ENCODE measurements around the gene ISG20. TPM values are rescaled to one million over a fixed set of nuclear protein-coding genes. Genes with fewer than 3 reads are reported as not detected.

The ISG20 gene
- total RNA-seq (2014; rRNA removed; shearing (Covaris generic)) = 0.50 and 1.2 TPM in 2 replicates

GRCh38 chr15:88638626-88639372, at the start of gene ISG20:
TSS of gene ISG20 (plus strand) at chr15:88639016. CDS start at chr15:88639367, 351 bp downstream.
- Histone ChIP-seq H3K36me3 (peaks cover 21% of the 10 kb centered on the region), H3K9me3 (replicated peaks) (no peaks in the 10 kb centered on the region), H3K4me1 (replicated peaks) (peaks cover 13% of the 10 kb centered on the region), H3K27ac (peak within 1 kb of the TSS; percentile 83), H3K27me3 (replicated peaks) (no peaks in the 10 kb centered on the region), H3K4me3 (peak within 1 kb of the TSS; percentile 40)
- DNase-seq (ENCODE audit: low read depth in 1 of 2, low spot score in 2 of 2) = peak; percentile 92 to 94

- H3K9me3 ChIP-seq (replicated peaks) = no peaks in the 10 kb centered on the region
- no peak overlapping the region for H3K4me3 ChIP-seq
- no peaks in the 10 kb centered on the region for H3K36me3 ChIP-seq
- H3K27me3 ChIP-seq (replicated peaks) = no peaks in the 10 kb centered on the region; the same call in 1 of the 2 replicates
- H3K4me1 ChIP-seq (replicated peaks) = no peaks in the 10 kb centered on the region
- H3K27ac ChIP-seq = no peak overlapping the region
- no peak for DNase-seq (ENCODE audit: low read depth in 1 of 2, low spot score in 2 of 2)
These were observed 48.1 kb upstream of the ISG20 start for GRCh38 chr15:88590759-88591158.

DNA sequence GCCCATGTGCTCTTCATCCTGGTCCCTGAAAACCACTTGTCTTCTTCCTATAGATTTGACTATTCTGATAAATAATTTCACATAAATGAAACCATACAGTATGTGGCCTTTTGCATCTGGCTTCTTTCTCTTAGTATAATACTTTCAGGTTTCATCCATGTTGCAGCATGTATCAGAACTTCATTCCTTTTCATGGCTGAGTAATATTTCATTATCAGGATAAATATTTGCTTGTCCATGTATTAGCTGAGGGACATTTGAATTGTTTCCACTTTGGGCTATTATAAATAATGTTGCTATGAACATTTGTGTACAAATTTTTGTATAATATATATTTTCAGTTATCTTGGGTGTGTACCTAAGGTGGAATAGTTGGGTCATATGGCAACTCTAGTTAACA, 47.4 kb upstream of the ISG20 start:
- H3K36me3 ChIP-seq = no peaks in the 10 kb centered on the region
- H3K9me3 ChIP-seq (replicated peaks) = no peaks in the 10 kb centered on the region
- no peak for DNase-seq (ENCODE audit: low read depth in 1 of 2, low spot score in 2 of 2)
- no peak overlapping the region for H3K4me3 ChIP-seq
- H3K27me3 ChIP-seq (replicated peaks) = no peaks in the 10 kb centered on the region; the same call in 1 of the 2 replicates
- H3K4me1 ChIP-seq (replicated peaks) = no peaks in the 10 kb centered on the region
- H3K27ac ChIP-seq = no peak overlapping the region

DNA sequence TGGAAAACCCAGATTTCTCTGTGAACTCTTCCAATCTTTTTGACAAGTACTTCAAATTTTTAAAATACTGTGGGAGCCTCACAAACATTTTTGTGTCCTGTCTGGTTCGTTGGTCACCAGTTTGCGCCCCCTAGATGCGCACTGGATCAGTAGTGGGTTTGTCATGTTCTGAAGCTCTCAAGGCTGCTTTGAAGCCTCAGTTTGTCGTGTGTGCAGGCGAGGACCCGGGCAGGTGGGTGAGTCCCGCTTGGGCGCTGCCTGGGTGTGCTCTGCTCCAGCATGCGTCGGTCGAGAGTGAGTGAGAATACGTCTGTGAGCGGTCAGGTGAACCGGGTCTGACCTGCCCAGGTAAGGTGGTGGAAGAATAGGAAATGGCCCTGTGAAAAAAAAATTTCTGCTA, 34.9 kb upstream of the ISG20 start:
- H3K36me3 ChIP-seq = no peaks in the 10 kb centered on the region
- peaks cover 51% of the 10 kb centered on the region for H3K27me3 ChIP-seq (replicated peaks)
- no peak for DNase-seq (ENCODE audit: low read depth in 1 of 2, low spot score in 2 of 2)
- no peak overlapping the region for H3K27ac ChIP-seq
- no peak overlapping the region for H3K4me3 ChIP-seq
- no peaks in the 10 kb centered on the region for H3K4me1 ChIP-seq (replicated peaks)
- no peaks in the 10 kb centered on the region for H3K9me3 ChIP-seq (replicated peaks)

- Histone ChIP-seq H3K36me3 (no peaks in the 10 kb centered on the region), H3K4me1 (replicated peaks) (no peaks in the 10 kb centered on the region), H3K27me3 (replicated peaks) (peaks cover 56% of the 10 kb centered on the region), H3K27ac (no peak overlapping the region), H3K9me3 (replicated peaks) (no peaks in the 10 kb centered on the region), H3K4me3 (no peak overlapping the region)
- no peak for DNase-seq (ENCODE audit: low read depth in 1 of 2, low spot score in 2 of 2)
These were observed 34.2 kb upstream of the ISG20 start for GRCh38 chr15:88604381-88605188.

- Histone ChIP-seq H3K4me3 (no peak overlapping the region), H3K27me3 (replicated peaks) (peaks cover 56% of the 10 kb centered on the region), H3K4me1 (replicated peaks) (no peaks in the 10 kb centered on the region), H3K27ac (no peak overlapping the region), H3K9me3 (replicated peaks) (no peaks in the 10 kb centered on the region), H3K36me3 (no peaks in the 10 kb centered on the region)
- DNase-seq (ENCODE audit: low read depth in 1 of 2, low spot score in 2 of 2) = no peak
These were observed 33.4 kb upstream of the ISG20 start for GRCh38 chr15:88605189-88606069.

DNA sequence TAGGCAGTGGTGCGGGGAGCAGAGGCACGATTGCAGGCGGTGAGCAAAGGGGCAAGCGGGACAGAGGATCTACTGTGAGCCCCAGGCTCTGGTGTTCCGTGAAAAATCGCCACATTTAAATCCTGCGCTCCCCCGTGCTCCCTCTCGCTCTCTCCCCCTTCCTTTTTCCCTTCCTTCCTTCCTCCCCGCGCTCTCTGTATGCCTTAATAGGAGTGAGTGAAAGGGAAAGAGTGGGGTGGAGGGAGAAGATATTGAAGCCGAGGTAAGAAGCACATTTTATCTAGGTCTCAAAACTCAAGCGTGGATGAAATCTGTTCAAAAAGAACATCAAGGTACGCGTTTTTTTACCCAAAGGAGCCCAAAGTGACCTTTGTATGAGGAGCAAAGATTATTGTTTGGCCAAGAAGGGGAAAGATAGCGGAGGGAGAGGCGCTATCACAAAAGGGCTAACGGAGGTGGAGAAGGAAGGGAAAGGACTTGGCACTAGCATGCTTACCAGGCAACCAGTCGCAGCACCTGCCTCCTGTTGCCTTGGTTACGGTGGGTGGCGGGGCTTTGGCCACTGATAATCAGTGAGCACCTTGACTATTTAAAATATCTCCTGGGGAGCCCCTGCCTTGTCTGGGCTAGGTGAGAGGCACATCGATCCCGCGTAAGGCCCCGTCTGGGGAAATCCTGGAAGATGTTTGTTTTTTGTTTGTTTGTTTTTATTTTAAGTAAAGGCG, 32.6 kb upstream of the ISG20 start:
- Histone ChIP-seq H3K4me3 (no peak overlapping the region), H3K4me1 (replicated peaks) (no peaks in the 10 kb centered on the region), H3K27me3 (replicated peaks) (peaks cover 53% of the 10 kb centered on the region), H3K36me3 (no peaks in the 10 kb centered on the region), H3K9me3 (replicated peaks) (no peaks in the 10 kb centered on the region), H3K27ac (no peak overlapping the region)
- no peak for DNase-seq (ENCODE audit: low read depth in 1 of 2, low spot score in 2 of 2)

- peaks cover 4% of the 10 kb centered on the region for H3K4me1 ChIP-seq (replicated peaks)
- peaks cover 53% of the 10 kb centered on the region for H3K27me3 ChIP-seq (replicated peaks)
- no peak overlapping the region for H3K4me3 ChIP-seq
- H3K9me3 ChIP-seq (replicated peaks) = no peaks in the 10 kb centered on the region
- H3K27ac ChIP-seq = no peak overlapping the region
- H3K36me3 ChIP-seq = no peaks in the 10 kb centered on the region
- no peak for DNase-seq (ENCODE audit: low read depth in 1 of 2, low spot score in 2 of 2)
These were observed 30.9 kb upstream of the ISG20 start for GRCh38 chr15:88607951-88608350.

GRCh38 chr15:88608607-88609181, 30.1 kb upstream of the ISG20 start:
- no peak overlapping the region for H3K4me3 ChIP-seq
- peaks cover 51% of the 10 kb centered on the region for H3K27me3 ChIP-seq (replicated peaks)

DNA sequence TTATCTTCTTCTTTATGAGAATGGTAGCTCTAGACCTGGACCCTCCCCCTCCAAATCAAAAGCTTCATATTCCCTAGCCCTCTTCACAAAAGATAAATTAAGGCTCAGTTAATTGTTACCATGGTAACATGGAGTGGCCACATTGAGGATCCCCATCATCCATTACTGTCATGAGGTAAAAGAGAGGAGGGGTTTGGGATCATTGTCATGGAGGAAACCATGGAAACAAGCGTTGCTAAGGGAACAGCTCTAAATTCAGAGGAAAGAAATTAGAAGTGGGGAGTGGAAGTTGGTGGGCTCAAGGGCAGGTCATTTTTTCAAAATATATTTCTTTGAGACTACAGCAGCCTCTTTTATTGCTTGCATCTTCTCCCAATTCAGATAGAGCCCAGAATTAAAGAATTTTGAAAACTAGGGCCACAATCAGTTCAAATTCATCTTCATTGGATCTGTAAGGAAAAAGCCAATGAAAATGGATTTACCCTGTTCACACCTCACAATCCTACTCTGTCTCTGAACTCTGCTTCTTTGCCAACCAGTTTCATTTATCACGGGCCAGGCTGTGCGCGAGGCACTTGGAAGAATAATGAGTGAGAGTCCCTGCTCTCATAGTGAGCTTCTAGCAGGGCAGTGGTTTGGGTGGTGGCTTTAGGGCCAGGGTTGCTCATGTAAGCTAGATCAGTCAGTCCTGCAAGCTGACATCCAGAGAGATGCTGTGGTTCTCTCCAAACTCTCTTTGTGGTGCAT, 29.3 kb upstream of the ISG20 start:
- H3K4me1 ChIP-seq (replicated peaks) = peaks cover 7% of the 10 kb centered on the region
- no peaks in the 10 kb centered on the region for H3K9me3 ChIP-seq (replicated peaks)
- DNase-seq (ENCODE audit: low read depth in 1 of 2, low spot score in 2 of 2) = no peak
- no peaks in the 10 kb centered on the region for H3K36me3 ChIP-seq
- H3K27ac ChIP-seq = no peak overlapping the region
- peaks cover 43% of the 10 kb centered on the region for H3K27me3 ChIP-seq (replicated peaks)
- no peak overlapping the region for H3K4me3 ChIP-seq

More at GRCh38 chr15:88608607-88609181, 30.1 kb upstream of the ISG20 start:
- Histone ChIP-seq H3K9me3 (replicated peaks) (no peaks in the 10 kb centered on the region), H3K36me3 (no peaks in the 10 kb centered on the region), H3K27ac (no peak overlapping the region), H3K4me1 (replicated peaks) (peaks cover 7% of the 10 kb centered on the region)
- no peak for DNase-seq (ENCODE audit: low read depth in 1 of 2, low spot score in 2 of 2)

DNA sequence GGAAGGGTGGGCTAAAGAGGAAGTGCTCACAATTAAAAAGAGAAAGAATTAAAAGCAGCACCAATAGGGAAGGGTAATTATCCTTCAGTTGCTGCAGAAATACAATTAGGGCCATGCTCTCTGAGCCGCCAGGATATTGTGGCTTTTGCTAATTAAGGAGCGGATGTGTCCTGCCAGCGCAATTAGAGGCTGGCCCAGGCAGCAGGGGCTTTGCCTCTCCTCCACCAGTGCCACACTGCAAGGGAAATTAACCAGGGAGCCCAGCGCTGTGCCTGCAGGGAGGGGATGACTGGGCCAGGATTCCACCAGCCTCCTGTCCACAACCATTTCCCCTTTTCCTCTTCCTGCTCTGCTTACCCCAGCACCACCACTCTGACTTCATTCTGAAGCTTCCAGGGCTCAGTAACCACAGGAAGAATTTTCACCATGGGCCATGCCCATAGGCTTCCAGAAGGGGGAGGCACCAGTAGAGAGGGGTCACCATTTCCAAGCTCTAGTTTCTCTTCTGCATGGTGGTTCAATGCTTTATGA, 28.1 kb upstream of the ISG20 start:
- H3K27ac ChIP-seq = no peak overlapping the region
- no peak for DNase-seq (ENCODE audit: low read depth in 1 of 2, low spot score in 2 of 2)
- peaks cover 31% of the 10 kb centered on the region for H3K27me3 ChIP-seq (replicated peaks)
- H3K9me3 ChIP-seq (replicated peaks) = no peaks in the 10 kb centered on the region
- peaks cover 7% of the 10 kb centered on the region for H3K4me1 ChIP-seq (replicated peaks)
- no peak overlapping the region for H3K4me3 ChIP-seq
- H3K36me3 ChIP-seq = no peaks in the 10 kb centered on the region

DNA sequence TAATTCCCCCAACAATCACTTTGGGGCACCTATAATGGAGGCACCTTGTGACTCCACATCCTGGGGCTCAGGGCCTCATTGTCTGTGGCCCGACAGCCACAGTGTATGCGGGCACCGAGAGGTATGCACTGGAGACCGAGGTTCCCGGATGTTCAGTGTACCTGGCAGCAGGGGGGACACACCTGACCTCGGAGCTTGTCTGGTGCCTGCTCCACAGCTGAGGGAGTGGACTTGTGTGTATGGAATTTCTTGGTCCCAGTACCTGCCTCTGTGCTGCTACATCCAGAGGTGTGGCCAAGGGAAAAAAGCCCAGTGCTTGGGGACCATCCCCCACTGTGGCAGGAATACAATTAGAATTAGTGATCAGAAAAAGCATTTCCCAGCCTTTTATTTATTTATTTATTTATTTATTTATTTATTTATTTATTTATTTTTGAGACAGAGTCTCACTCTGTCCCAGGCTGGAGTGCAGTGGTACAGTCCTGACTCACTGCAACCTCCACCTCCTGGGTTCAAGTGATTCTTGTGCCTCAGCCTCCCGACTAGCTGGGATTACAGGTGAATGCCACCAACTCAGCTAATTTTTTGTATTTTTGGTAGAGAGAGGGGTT, 26.5 kb upstream of the ISG20 start:
- H3K27me3 ChIP-seq (replicated peaks) = peaks cover 21% of the 10 kb centered on the region
- no peaks in the 10 kb centered on the region for H3K9me3 ChIP-seq (replicated peaks)
- no peak overlapping the region for H3K4me3 ChIP-seq
- no peak overlapping the region for H3K27ac ChIP-seq
- no peaks in the 10 kb centered on the region for H3K36me3 ChIP-seq
- DNase-seq (ENCODE audit: low read depth in 1 of 2, low spot score in 2 of 2) = no peak
- peaks cover 7% of the 10 kb centered on the region for H3K4me1 ChIP-seq (replicated peaks)
